Activated CD4-positive, CD25-positive, alpha-beta regulatory T cell treated with anti-CD3 and anti-CD28 coated beads, Interleukin-2, amount 50 U/mL, for 16 hours (primary cell): ENCODE data around the gene RNF208.
"Not testable (repeated sequence)": the region's sequence is repeated elsewhere in the genome, so short reads cannot be mapped to it uniquely, and the experiment has no call there.

Experiments
- DNase-seq: peaks from one replicate; pipeline ENCODE4 v3.0.0-alpha.2; 2020; ENCODE audit warnings: low read depth, low spot score

Gene RNF208

DNA sequence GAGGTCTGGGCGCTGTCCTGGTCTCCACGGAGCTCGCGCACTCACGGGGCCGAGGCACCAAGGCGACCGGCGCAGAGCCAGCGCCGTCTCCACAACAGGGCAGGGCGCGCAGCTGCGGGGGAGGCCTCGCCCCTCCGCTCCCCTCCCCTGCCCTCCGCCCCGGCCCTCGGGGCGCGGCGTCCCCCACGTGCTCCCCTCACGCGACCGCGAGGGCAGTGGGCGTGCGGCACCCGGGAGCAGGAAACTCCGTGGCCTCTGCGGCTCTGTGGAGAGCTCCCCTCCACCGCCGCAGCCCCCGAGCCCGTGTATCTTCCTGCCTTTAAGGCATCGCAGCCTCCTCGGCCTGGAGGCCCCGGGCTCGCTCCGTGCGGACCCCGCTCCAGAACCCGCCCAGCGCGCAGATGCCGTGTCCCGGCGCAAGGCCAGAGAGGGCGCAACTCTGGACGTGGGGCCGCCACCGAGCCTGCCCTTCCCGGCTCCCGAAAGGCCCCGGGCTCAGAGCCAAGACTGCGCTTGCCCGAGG, 18.3 kb upstream of the RNF208 start:
- peak; percentile 37 for DNase-seq

- not testable (repeated sequence) for DNase-seq
These were observed 17.6 kb upstream of the RNF208 start for GRCh38 chr9:137239541-137240200.

DNA sequence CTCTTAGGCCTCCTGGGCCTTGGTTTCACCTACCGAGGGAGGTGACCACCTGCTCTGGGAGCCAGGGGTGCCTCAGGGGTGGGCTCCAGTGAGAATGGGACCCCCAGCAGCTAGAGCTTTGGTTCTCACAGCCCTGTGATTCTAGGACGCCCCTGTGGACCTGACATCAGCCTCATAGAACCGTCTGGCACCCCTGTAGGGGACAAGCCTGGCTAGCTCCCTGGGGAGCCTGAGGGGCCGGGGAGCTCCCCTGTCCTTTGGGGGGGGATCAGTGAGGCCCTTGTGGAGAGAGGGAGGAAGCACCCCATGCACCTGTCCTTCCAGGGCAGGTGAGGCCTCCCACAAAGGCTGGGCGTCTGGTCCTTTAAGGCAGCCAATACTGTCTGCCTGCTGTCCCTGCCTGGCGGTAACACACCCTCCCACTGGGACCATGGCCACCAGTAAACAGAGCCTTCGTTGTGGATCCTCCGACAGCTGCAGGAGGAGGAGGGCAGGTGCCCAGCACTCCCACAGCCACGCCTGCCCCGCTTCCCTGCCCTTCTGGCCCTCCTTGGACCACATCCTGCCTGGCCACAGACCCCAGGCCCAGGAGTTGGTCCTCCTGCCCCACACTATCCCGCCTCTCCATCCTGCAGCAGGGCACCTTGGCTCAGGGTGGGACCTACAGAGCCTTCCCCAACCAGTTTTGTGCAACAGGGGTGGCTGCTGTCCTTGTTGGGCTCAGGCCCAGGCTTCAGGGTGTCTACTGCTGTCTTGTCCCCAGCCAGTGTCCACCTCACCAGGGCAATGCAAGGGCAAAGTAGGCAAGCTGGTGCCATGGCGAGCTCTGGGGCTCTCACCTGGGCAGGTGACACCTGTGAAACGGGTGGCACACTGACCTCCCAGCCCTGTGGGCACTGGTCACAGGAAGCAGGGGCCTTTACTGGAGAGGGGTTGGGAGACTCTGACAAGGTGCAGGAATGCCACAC, 16.0 kb upstream of the RNF208 start:
- no peak for DNase-seq

DNA sequence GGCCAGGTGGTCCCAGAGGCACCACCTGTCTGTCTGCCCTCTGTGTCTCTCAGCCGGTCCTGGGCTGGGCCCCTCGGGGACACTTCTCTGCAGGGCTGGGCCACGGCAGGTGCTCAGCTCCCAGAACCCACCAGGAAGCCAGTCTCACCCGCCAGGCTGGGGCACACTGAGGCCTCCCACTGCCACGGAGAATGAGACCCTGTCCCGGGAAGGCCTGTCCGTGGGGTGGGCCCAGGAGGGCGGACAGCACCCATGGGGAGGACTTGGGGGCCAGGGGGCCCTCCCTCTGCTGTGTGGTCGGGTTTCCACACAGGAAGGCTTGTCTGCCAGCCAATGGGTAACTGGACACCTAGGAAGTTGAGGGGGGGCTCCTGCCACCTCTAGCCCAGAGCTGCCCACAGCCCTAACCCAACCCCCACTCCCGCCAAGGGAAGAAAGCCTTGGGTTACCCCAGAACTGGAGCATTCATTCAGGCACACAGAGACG, 14.9 kb upstream of the RNF208 start:
- DNase-seq: no peak

- peak; percentile 76 for DNase-seq
These were observed 14.3 kb upstream of the RNF208 start for GRCh38 chr9:137236238-137236935.

GRCh38 chr9:137235424-137236237, 13.6 kb upstream of the RNF208 start:
- DNase-seq: no peak

GRCh38 chr9:137234758-137235423, 12.9 kb upstream of the RNF208 start:
- DNase-seq: no peak

GRCh38 chr9:137234055-137234697, 12.1 kb upstream of the RNF208 start:
- DNase-seq: no peak

DNA sequence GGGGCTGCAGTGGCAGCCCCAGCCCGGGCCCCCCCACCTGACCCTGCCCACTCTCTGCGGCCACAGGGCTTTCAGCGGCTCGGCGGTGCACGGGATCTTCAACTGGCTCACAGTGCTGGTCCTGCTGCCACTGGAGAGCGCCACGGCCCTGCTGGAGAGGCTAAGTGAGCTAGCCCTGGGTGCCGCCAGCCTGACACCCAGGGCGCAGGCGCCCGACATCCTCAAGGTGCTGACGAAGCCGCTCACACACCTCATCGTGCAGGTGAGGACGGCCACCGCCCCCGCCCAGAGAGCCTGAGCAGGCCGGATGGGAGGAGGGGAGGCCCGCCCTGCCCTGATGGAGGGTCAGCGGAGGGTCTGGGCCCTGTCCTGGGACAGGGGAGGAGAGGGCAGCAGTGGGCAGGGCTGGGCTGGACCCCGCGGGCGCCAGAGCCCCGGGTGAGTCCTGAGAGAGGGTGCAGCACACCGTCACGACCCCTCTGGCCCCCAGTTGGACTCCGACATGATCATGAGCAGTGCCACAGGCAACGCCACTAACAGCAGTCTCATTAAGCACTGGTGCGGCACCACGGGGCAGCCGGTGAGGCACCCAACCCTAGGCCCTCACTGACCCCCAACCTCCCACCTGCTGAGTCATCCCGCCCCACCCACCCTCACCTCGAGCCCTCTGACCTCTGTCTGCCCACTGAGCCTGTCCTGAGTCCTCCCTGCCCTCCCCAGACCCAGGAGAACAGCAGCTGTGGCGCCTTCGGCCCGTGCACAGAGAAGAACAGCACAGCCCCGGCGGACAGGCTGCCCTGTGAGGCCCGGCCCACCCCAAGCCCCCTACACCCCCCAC, 11.3 kb upstream of the RNF208 start:
- no peak for DNase-seq

- DNase-seq: no peak
These were observed 10.5 kb upstream of the RNF208 start for GRCh38 chr9:137232510-137232909.

DNA sequence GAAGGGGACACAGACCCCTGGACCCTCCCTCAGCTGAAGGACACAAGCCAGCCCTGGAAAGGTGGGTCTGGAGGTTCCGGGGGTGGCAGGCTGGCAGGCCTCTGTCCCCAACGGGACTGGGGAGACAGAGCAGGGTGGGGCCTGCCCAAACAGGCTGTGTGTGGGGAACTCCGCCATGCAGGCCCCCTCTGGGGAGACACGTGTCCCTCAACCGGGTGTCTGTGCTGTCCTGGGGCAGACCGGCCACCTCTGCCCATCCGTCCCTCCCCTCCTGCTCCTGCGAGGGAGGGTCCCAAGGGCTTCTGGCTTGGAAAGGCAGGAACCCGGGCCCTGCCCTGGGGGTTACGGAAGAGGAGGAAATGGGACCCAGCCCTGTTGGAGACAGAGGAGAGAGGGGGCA, 10.1 kb upstream of the RNF208 start:
- no peak for DNase-seq

- DNase-seq: no peak
These were observed 9.5 kb upstream of the RNF208 start for GRCh38 chr9:137231372-137232039.

GRCh38 chr9:137230705-137231371, 8.8 kb upstream of the RNF208 start, which contains the start of gene SLC34A3:
TSS of gene SLC34A3 (plus strand) at chr9:137230901. CDS start at chr9:137231703, 802 bp downstream.
- DNase-seq: no peak

- DNase-seq: no peak
These were observed 8.1 kb upstream of the RNF208 start for GRCh38 chr9:137229903-137230704.

DNA sequence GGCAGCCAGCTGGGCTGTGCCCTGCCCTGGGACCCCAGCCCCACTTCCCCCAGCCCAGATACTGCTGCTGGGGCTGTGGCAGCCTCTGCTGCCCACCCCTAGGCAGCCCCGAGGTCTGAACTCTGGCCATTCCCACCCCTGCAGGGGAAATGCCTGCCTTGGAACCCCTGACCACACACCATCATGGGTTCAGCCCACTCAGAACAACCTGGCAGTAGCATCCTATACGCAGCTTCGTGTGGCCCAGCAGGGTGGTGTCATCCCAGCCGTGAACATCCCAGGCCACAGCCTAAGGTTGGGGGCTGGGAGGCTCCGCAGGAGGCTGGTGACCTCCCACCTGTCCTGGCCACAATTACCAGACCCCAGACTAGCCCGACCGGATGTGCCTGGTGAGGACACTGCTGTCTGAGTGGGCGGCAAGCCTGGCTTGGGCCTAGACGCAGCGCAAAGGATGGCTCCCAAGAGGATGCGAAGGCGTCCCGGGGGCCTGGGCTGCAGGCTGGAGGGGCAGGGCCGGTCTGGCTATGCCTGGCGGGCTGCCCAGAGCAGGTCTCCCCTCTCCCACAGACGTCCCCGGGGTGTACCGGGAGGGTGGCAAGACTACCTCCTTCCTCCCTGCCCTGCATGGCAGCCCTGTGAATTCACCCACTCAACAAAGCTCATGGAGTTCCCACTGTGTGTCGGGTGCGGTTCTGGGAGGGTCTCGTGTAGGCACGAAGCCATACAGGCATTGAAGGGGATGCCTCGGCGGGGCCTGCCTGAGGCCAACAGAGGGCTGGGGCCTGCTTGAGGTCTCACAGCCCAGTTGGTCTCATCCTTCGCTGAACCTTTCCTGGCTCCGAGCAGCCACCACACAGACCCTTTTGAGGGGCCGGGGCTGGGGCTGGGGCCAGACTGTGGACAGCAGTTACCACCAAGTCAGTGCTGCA, 7.2 kb upstream of the RNF208 start:
- no peak for DNase-seq

DNA sequence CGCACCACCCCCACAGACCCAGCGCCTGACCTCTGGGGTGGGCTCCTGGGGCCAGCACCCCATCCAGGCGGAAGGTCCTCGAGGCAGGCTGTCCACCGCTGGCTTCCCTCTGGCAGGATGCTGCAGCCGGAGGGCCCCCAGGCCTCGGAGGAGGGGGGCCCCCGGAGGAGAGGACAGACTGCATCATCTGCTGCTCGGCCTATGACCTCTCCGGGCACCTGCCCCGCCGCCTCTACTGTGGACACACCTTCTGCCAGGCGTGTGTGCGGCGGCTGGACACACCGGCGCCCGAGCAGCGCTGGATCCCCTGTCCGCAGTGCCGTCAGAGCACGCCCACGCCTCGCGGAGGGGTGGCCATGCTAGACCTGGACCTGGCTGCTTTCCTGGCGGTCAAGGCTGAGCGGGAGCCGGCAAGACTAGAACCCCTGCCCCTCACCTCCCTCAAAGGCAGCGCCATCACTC, 6.5 kb upstream of the RNF208 start:
- DNase-seq: no peak
